Stomach smooth muscle (tissue), 2 donors: ENCODE results near the gene PRDM11.

ENCODE experiments used
- H3K27ac ChIP-seq: one replicate; pipeline ENCODE4 v1.7.0; 2013; ENCODE audit warnings: mild to moderate bottlenecking, low read length, inconsistent platforms
- H3K27me3 ChIP-seq, 2 donors: one replicate each; pipeline ENCODE4 v1.7.0; 2013; ENCODE audit warnings: low read length in 2 of 2; ENCODE audit not compliant: insufficient read depth in 2 of 2, control insufficient read depth in 1 of 2
- H3K36me3 ChIP-seq, 2 donors: one replicate each; pipeline ENCODE4 v1.7.0; 2013; ENCODE audit warnings: low read length in 2 of 2; ENCODE audit not compliant: control insufficient read depth in 2 of 2, insufficient read depth in 2 of 2
- H3K4me1 ChIP-seq: one replicate; pipeline ENCODE4 v1.7.0; 2013; ENCODE audit warnings: low read length; ENCODE audit not compliant: control insufficient read depth, insufficient read depth
- H3K4me3 ChIP-seq, 2 donors: one replicate each; pipeline ENCODE4 v1.7.0; 2013; ENCODE audit warnings: low read length in 2 of 2
- H3K9ac ChIP-seq, 2 donors: one replicate each; pipeline ENCODE4 v1.7.0; 2013; ENCODE audit warnings: low read length in 2 of 2, mild to moderate bottlenecking in 1 of 2
- H3K9me3 ChIP-seq, 2 donors: one replicate each; pipeline ENCODE4 v1.7.0; 2013; ENCODE audit warnings: low read length in 2 of 2; ENCODE audit not compliant: control insufficient read depth in 2 of 2
- donor health status: healthy.
- donor health status: Pancreatic carcinoma.

The PRDM11 gene

GRCh38 chr11:45265969-45266675 lies 119.7 kb downstream of the PRDM11 start:
- Histone ChIP-seq H3K27me3 (peaks cover 4 to 16% of the 10 kb centered on the region in 2 donors), H3K9me3 (peaks cover 0 to 2% of the 10 kb centered on the region in 2 donors), H3K4me1 (no peaks in the 10 kb centered on the region), H3K27ac (no peak overlapping the region), H3K36me3 (no peaks in the 10 kb centered on the region), H3K9ac (no peak overlapping the region), H3K4me3 (no peak overlapping the region)

- Histone ChIP-seq H3K27me3 (peaks cover 4 to 22% of the 10 kb centered on the region in 2 donors), H3K9me3 (peaks cover 0 to 2% of the 10 kb centered on the region in 2 donors), H3K27ac (no peak overlapping the region), H3K4me3 (no peak overlapping the region), H3K4me1 (no peaks in the 10 kb centered on the region), H3K9ac (no peak overlapping the region), H3K36me3 (no peaks in the 10 kb centered on the region)
Measured at GRCh38 chr11:45266676-45267020, 120.2 kb downstream of the PRDM11 start.

GRCh38 chr11:45267052-45267451 lies 120.6 kb downstream of the PRDM11 start:
- Histone ChIP-seq H3K9ac (no peak overlapping the region), H3K9me3 (peaks cover 0 to 2% of the 10 kb centered on the region in 2 donors), H3K36me3 (no peaks in the 10 kb centered on the region), H3K27me3 (peaks cover 4 to 22% of the 10 kb centered on the region in 2 donors), H3K27ac (no peak overlapping the region), H3K4me1 (no peaks in the 10 kb centered on the region), H3K4me3 (no peak overlapping the region)

GRCh38 chr11:45267652-45268299 lies 121.3 kb downstream of the PRDM11 start:
- Histone ChIP-seq H3K4me3 (no peak overlapping the region), H3K9ac (no peak overlapping the region), H3K27ac (no peak overlapping the region), H3K9me3 (peaks cover 0 to 2% of the 10 kb centered on the region in 2 donors), H3K4me1 (no peaks in the 10 kb centered on the region), H3K36me3 (no peaks in the 10 kb centered on the region), H3K27me3 (peaks cover 4 to 22% of the 10 kb centered on the region in 2 donors)

GRCh38 chr11:45269678-45270077 lies 123.2 kb downstream of the PRDM11 start:
- H3K9ac ChIP-seq: no peak overlapping the region
- no peak overlapping the region for H3K27ac ChIP-seq
- H3K4me1 ChIP-seq: no peaks in the 10 kb centered on the region
- H3K9me3 ChIP-seq: peaks cover 0 to under 1% of the 10 kb centered on the region in 2 donors
- no peak overlapping the region for H3K4me3 ChIP-seq
- H3K27me3 ChIP-seq: peaks cover 4 to 24% of the 10 kb centered on the region in 2 donors
- no peaks in the 10 kb centered on the region for H3K36me3 ChIP-seq

GRCh38 chr11:45270946-45271716 lies 124.7 kb downstream of the PRDM11 start:
- H3K4me1 ChIP-seq: no peaks in the 10 kb centered on the region
- no peak overlapping the region for H3K4me3 ChIP-seq
- H3K9me3 ChIP-seq: no peaks in the 10 kb centered on the region
- H3K27ac ChIP-seq: no peak overlapping the region
- H3K9ac ChIP-seq: no peak overlapping the region
- H3K36me3 ChIP-seq: no peaks in the 10 kb centered on the region
- peaks cover 4 to 26% of the 10 kb centered on the region in 2 donors for H3K27me3 ChIP-seq

GRCh38 chr11:45272701-45273100 lies 126.3 kb downstream of the PRDM11 start:
- no peak overlapping the region for H3K9ac ChIP-seq
- H3K9me3 ChIP-seq: no peaks in the 10 kb centered on the region
- no peaks in the 10 kb centered on the region for H3K4me1 ChIP-seq
- H3K4me3 ChIP-seq: no peak overlapping the region
- H3K27ac ChIP-seq: no peak overlapping the region
- peaks cover 0 to 17% of the 10 kb centered on the region in 2 donors for H3K27me3 ChIP-seq
- H3K36me3 ChIP-seq: no peaks in the 10 kb centered on the region

- Histone ChIP-seq H3K4me3 (no peak overlapping the region), H3K4me1 (no peaks in the 10 kb centered on the region), H3K36me3 (no peaks in the 10 kb centered on the region), H3K27me3 (peaks cover 0 to 15% of the 10 kb centered on the region in 2 donors), H3K9ac (no peak overlapping the region), H3K9me3 (no peaks in the 10 kb centered on the region), H3K27ac (no peak overlapping the region)
Measured at GRCh38 chr11:45273509-45273908, 127.1 kb downstream of the PRDM11 start.

- Histone ChIP-seq H3K27ac (no peak overlapping the region), H3K9me3 (no peaks in the 10 kb centered on the region), H3K27me3 (peaks cover 0 to 15% of the 10 kb centered on the region in 2 donors), H3K9ac (no peak overlapping the region), H3K4me1 (no peaks in the 10 kb centered on the region), H3K4me3 (no peak overlapping the region), H3K36me3 (no peaks in the 10 kb centered on the region)
Measured at GRCh38 chr11:45274206-45274605, 127.8 kb downstream of the PRDM11 start.

GRCh38 chr11:45275828-45276227 lies 129.4 kb downstream of the PRDM11 start:
- no peaks in the 10 kb centered on the region for H3K4me1 ChIP-seq
- no peaks in the 10 kb centered on the region for H3K9me3 ChIP-seq
- no peak overlapping the region for H3K27ac ChIP-seq
- peaks cover 0 to 15% of the 10 kb centered on the region in 2 donors for H3K27me3 ChIP-seq
- no peak overlapping the region for H3K9ac ChIP-seq
- no peak overlapping the region for H3K4me3 ChIP-seq
- no peaks in the 10 kb centered on the region for H3K36me3 ChIP-seq
